H1 (cell line): ENCODE measurements around the gene ARHGEF12. TPM values are rescaled to one million over a fixed set of nuclear protein-coding genes. Genes with fewer than 3 reads are reported as not detected.

Source experiments
- GTF2F1 ChIP-seq: IDR thresholded peaks from 2 replicates; pipeline ENCODE4 v1.6.1; 2012; ENCODE audit warnings: low read depth, low read length, improper control_type of control experiment, borderline replicate concordance
- HDAC2 ChIP-seq, 2 experiments: fragments of 300-600 bp in 1 of 2; sonication (generic) in 1 of 2; IDR thresholded peaks; 2 replicates each; pipeline ENCODE4 v1.6.1; 2011 to 2012; ENCODE audit warnings: low read depth in 2 of 2, low read length in 2 of 2, mild to moderate bottlenecking in 2 of 2, moderate library complexity in 2 of 2, borderline replicate concordance in 1 of 2, inconsistent platforms in 1 of 2
- JUN ChIP-seq: IDR thresholded peaks from 2 replicates; pipeline ENCODE4 v1.6.1; 2011; ENCODE audit warnings: low read depth, mild to moderate bottlenecking, improper control_type of control experiment, low read length
- RNF2 ChIP-seq: fragments of 200-900, 300-1000 bp; sonication (generic); IDR thresholded peaks from 2 replicates; pipeline ENCODE4 v1.7.1; 2016; ENCODE audit warnings: borderline replicate concordance, low read depth, mild to moderate bottlenecking, antibody characterized with exemption, low read length; ENCODE audit not compliant: poor library complexity, severe bottlenecking; ENCODE audit errors: missing control alignments
- YY1 ChIP-seq: IDR thresholded peaks from 2 replicates; pipeline ENCODE4 v1.6.1; 2011; ENCODE audit warnings: low read depth, mild to moderate bottlenecking, low read length
- polyA plus RNA-seq, 7 experiments: library from polyadenylated mRNA; depleted of rRNA in 3 of 7; stranded (reverse) in 5 of 7; unstranded in 2 of 7; fragments of >200 nt in 5 of 7; fragments of 200-250 nt in 2 of 7; gene quantifications; 1 replicate in 5 of 7; 2 replicates in 1 of 7; 4 replicates in 1 of 7; pipeline versions ENCODE4 v1.2.1 to v1.2.3, GENCODE V29; 2011 to 2013; ENCODE audit warnings: missing spikeins in 2 of 7, mixed read lengths in 2 of 7
- total RNA-seq: library from RNA; stranded (reverse); fragmentation: NEBNext Ultra II Directional; extraction: Animal tissue kit (Norgen Biotek cat#: 25700); gene quantifications from 2 replicates; pipeline ENCODE4 v1.2.1, GENCODE V29; 2021
- TF ChIP-seq, protein P1 (sequence below): fragments of 300-600 bp; sonication (generic); IDR thresholded peaks from 2 replicates; pipeline ENCODE4 v1.7.1; 2012; ENCODE audit warnings: low read length, moderate library complexity, mild to moderate bottlenecking, inconsistent platforms; ENCODE audit not compliant: insufficient replicate concordance
- TF ChIP-seq, protein P2 (sequence below): IDR thresholded peaks from 2 replicates; pipeline ENCODE4 v1.6.1; 2012; ENCODE audit warnings: low read length, inconsistent platforms

ARHGEF12 gene
- total and polyA plus RNA-seq, 2 of the 8 experiments (the other 6 are each of a cell fraction or from before 2014, with no cell fraction given): 5.1 to 33.7 TPM

DNA sequence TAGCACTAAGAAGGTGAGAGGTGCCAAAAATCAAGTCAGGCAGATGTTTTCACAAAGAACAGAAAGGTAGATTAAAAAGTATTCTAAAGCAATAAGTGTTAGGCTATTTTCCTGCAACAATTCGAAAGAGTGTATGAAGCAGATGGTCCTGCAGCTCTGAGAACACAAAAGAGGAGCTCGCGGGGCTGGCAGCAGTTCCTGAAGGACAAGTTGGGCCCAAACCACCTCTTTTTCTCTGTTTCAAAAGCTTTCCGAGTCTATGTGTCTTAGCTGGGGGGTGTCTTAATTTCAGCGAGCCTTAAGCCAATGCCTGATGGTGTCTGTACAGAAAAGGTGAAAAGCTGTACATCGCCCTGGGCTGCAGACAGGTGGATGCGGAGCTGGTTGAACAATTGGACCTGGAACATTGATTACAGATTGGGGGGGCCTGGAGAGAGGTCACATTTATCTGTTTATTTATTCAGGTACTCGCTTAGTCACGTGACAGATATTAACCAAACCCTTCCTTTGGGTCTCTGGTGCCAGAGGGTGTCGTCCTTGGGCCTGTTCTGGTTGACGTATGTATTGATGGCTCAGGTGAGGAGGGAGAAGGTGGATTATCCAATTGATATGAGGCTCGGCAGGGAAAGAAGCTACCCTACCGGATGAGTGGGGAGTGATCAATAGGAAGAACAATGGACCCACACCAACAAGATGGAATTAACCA is 200.0 kb downstream of the ARHGEF12 start (continued):
- TF ChIP-seq HDAC2 (IDR thresholded peaks at IDR 0.05; ENCODE audit: borderline replicate concordance in 1 of 2, low read depth in 2 of 2, low read length in 2 of 2) (no peak), JUN (no peak), RNF2 (no peak), YY1 (no peak), GTF2F1 (no peak)
- TF ChIP-seq, protein P1, sequence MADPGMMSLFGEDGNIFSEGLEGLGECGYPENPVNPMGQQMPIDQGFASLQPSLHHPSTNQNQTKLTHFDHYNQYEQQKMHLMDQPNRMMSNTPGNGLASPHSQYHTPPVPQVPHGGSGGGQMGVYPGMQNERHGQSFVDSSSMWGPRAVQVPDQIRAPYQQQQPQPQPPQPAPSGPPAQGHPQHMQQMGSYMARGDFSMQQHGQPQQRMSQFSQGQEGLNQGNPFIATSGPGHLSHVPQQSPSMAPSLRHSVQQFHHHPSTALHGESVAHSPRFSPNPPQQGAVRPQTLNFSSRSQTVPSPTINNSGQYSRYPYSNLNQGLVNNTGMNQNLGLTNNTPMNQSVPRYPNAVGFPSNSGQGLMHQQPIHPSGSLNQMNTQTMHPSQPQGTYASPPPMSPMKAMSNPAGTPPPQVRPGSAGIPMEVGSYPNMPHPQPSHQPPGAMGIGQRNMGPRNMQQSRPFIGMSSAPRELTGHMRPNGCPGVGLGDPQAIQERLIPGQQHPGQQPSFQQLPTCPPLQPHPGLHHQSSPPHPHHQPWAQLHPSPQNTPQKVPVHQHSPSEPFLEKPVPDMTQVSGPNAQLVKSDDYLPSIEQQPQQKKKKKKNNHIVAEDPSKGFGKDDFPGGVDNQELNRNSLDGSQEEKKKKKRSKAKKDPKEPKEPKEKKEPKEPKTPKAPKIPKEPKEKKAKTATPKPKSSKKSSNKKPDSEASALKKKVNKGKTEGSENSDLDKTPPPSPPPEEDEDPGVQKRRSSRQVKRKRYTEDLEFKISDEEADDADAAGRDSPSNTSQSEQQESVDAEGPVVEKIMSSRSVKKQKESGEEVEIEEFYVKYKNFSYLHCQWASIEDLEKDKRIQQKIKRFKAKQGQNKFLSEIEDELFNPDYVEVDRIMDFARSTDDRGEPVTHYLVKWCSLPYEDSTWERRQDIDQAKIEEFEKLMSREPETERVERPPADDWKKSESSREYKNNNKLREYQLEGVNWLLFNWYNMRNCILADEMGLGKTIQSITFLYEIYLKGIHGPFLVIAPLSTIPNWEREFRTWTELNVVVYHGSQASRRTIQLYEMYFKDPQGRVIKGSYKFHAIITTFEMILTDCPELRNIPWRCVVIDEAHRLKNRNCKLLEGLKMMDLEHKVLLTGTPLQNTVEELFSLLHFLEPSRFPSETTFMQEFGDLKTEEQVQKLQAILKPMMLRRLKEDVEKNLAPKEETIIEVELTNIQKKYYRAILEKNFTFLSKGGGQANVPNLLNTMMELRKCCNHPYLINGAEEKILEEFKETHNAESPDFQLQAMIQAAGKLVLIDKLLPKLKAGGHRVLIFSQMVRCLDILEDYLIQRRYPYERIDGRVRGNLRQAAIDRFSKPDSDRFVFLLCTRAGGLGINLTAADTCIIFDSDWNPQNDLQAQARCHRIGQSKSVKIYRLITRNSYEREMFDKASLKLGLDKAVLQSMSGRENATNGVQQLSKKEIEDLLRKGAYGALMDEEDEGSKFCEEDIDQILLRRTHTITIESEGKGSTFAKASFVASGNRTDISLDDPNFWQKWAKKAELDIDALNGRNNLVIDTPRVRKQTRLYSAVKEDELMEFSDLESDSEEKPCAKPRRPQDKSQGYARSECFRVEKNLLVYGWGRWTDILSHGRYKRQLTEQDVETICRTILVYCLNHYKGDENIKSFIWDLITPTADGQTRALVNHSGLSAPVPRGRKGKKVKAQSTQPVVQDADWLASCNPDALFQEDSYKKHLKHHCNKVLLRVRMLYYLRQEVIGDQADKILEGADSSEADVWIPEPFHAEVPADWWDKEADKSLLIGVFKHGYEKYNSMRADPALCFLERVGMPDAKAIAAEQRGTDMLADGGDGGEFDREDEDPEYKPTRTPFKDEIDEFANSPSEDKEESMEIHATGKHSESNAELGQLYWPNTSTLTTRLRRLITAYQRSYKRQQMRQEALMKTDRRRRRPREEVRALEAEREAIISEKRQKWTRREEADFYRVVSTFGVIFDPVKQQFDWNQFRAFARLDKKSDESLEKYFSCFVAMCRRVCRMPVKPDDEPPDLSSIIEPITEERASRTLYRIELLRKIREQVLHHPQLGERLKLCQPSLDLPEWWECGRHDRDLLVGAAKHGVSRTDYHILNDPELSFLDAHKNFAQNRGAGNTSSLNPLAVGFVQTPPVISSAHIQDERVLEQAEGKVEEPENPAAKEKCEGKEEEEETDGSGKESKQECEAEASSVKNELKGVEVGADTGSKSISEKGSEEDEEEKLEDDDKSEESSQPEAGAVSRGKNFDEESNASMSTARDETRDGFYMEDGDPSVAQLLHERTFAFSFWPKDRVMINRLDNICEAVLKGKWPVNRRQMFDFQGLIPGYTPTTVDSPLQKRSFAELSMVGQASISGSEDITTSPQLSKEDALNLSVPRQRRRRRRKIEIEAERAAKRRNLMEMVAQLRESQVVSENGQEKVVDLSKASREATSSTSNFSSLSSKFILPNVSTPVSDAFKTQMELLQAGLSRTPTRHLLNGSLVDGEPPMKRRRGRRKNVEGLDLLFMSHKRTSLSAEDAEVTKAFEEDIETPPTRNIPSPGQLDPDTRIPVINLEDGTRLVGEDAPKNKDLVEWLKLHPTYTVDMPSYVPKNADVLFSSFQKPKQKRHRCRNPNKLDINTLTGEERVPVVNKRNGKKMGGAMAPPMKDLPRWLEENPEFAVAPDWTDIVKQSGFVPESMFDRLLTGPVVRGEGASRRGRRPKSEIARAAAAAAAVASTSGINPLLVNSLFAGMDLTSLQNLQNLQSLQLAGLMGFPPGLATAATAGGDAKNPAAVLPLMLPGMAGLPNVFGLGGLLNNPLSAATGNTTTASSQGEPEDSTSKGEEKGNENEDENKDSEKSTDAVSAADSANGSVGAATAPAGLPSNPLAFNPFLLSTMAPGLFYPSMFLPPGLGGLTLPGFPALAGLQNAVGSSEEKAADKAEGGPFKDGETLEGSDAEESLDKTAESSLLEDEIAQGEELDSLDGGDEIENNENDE: no peak
- TF ChIP-seq, protein P2, sequence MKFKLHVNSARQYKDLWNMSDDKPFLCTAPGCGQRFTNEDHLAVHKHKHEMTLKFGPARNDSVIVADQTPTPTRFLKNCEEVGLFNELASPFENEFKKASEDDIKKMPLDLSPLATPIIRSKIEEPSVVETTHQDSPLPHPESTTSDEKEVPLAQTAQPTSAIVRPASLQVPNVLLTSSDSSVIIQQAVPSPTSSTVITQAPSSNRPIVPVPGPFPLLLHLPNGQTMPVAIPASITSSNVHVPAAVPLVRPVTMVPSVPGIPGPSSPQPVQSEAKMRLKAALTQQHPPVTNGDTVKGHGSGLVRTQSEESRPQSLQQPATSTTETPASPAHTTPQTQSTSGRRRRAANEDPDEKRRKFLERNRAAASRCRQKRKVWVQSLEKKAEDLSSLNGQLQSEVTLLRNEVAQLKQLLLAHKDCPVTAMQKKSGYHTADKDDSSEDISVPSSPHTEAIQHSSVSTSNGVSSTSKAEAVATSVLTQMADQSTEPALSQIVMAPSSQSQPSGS: no peak
